GM19043 (cell line): ENCODE measurements around the gene RAI14.
"Not testable (repeated sequence)": the region's sequence is repeated elsewhere in the genome, so short reads cannot be mapped to it uniquely, and the experiment has no call there.

Experiments
- ATAC-seq: cut with Tn5 transposase; IDR thresholded peaks from one replicate; pipeline ENCODE4 v1.9.1; 2021; ENCODE audit warnings: low read depth; ENCODE audit not compliant: unreplicated experiment

The RAI14 gene

GRCh38 chr5:34722183-34722582 lies 66.1 kb downstream of the RAI14 start:
- ATAC-seq: no peak

GRCh38 chr5:34724741-34725140 lies 68.6 kb downstream of the RAI14 start:
- ATAC-seq: no peak

GRCh38 chr5:34727166-34727749 lies 71.1 kb downstream of the RAI14 start:
- ATAC-seq: not testable (repeated sequence)

- ATAC-seq: no peak
These were observed 72.1 kb downstream of the RAI14 start for GRCh38 chr5:34728236-34728635.

GRCh38 chr5:34731435-34732232 lies 75.5 kb downstream of the RAI14 start:
- no peak for ATAC-seq

GRCh38 chr5:34734326-34734725 lies 78.2 kb downstream of the RAI14 start:
- no peak for ATAC-seq

GRCh38 chr5:34735491-34736426 lies 79.6 kb downstream of the RAI14 start:
- no peak for ATAC-seq

GRCh38 chr5:34736445-34737115 lies 80.5 kb downstream of the RAI14 start:
- ATAC-seq: no peak

- ATAC-seq: no peak
These were observed 81.6 kb downstream of the RAI14 start for GRCh38 chr5:34737731-34738130.

GRCh38 chr5:34738381-34738780 lies 82.3 kb downstream of the RAI14 start:
- ATAC-seq: no peak

- ATAC-seq: no peak
These were observed 84.3 kb downstream of the RAI14 start for GRCh38 chr5:34740389-34740806.

GRCh38 chr5:34742061-34742460 lies 85.9 kb downstream of the RAI14 start:
- ATAC-seq: no peak

GRCh38 chr5:34743878-34744277 lies 87.8 kb downstream of the RAI14 start:
- no peak for ATAC-seq

GRCh38 chr5:34748431-34748830 lies 92.3 kb downstream of the RAI14 start:
- ATAC-seq: no peak

- ATAC-seq: no peak
These were observed 93.3 kb downstream of the RAI14 start for GRCh38 chr5:34749431-34749873.

- no peak for ATAC-seq
These were observed 94.1 kb downstream of the RAI14 start for GRCh38 chr5:34750206-34750605.

- ATAC-seq: no peak
These were observed 95.9 kb downstream of the RAI14 start for GRCh38 chr5:34751807-34752736.

GRCh38 chr5:34753236-34753635 lies 97.1 kb downstream of the RAI14 start:
- not testable (repeated sequence) for ATAC-seq

GRCh38 chr5:34755926-34756325 lies 99.8 kb downstream of the RAI14 start:
- ATAC-seq: no peak
